ENCODE data around the gene MINDY2.

MINDY2 gene, protein sequence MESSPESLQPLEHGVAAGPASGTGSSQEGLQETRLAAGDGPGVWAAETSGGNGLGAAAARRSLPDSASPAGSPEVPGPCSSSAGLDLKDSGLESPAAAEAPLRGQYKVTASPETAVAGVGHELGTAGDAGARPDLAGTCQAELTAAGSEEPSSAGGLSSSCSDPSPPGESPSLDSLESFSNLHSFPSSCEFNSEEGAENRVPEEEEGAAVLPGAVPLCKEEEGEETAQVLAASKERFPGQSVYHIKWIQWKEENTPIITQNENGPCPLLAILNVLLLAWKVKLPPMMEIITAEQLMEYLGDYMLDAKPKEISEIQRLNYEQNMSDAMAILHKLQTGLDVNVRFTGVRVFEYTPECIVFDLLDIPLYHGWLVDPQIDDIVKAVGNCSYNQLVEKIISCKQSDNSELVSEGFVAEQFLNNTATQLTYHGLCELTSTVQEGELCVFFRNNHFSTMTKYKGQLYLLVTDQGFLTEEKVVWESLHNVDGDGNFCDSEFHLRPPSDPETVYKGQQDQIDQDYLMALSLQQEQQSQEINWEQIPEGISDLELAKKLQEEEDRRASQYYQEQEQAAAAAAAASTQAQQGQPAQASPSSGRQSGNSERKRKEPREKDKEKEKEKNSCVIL

DNA sequence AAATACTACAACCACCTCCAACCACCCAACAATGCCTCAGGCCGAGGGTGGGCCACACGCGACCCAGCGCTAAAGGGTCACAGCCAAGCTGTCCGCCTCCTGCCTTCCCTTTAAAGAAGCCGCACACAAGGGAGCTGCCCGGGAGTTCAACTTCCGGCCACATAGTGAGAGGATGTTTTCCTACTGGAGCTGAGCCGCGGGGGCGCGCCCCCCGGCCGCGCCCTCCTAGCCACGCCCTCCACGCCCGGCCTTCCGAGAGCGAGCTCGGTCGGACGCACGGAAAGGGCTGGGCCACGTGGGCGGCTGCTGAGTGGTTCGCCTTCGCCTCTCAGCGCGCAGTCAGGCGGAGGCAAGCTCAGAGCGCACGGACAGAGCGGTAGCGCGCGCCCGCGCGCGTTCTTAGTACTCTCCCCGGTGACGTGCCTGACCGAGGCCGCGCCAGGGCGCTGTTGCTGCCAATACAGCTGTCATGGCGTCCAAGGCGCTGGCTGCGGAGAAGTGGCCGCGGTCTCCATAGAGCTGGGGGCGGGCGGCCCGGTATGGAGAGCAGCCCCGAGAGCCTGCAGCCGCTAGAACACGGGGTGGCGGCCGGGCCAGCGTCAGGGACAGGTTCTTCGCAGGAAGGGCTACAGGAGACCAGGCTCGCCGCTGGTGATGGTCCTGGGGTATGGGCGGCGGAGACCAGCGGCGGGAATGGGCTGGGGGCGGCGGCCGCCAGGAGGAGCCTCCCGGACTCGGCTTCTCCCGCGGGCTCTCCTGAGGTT is at the start of gene MINDY2:
TSS of gene MINDY2 (plus strand) at position 446 of the 764 bp plus-strand sequence. CDS start at position 540, 94 bp downstream.
- no peak for TF ChIP-seq CTCF (IDR thresholded peaks at IDR 0.05)
- peak; percentile 99 for DNase-seq (ENCODE audit: low spot score)

GRCh38 chr15:58724466-58724865 is 46.6 kb upstream of the MINDY2 start:
- no peak for DNase-seq (ENCODE audit: low spot score)
- TF ChIP-seq CTCF (IDR thresholded peaks at IDR 0.05) = no peak
- Histone ChIP-seq H3K27ac (no peak overlapping the region), H3K4me3 (no peak overlapping the region)

More for the DNA sequence above, at the start of gene MINDY2:
- Histone ChIP-seq H3K27ac (peak within 1 kb of the TSS; percentile 97 to 98), H3K4me3 (peak within 1 kb of the TSS; percentile 81)

DNA sequence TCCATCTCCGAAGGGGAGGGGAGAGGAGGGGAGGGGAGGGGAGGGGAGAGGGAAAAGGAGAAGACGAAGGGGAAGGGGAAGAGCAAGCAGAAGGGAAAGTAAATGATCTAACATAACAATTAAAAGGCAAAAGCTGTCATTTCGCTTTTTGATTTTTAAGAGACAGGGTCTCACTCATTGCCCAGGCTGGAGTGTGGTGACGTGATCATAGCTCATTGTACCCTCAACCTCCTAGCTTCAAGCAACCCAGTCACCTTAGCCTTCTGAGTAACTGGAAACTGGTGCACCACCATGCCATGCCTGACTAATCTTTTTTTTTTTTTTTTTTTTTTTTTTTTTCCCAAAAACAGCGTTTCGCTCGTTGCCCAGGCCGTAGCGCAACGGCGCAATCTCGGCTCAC is 44.2 kb upstream of the MINDY2 start:
- Histone ChIP-seq H3K27ac (no peak overlapping the region), H3K4me3 (no peak overlapping the region)
- no peak for DNase-seq (ENCODE audit: low spot score)
- TF ChIP-seq CTCF (IDR thresholded peaks at IDR 0.05) = no peak

GRCh38 chr15:58731756-58732535 is 39.2 kb upstream of the MINDY2 start:
- TF ChIP-seq CTCF (IDR thresholded peaks at IDR 0.05) = no peak
- DNase-seq (ENCODE audit: low spot score) = no peak
- peak overlapping the region; percentile 43 to 53 for H3K27ac ChIP-seq
- H3K4me3 ChIP-seq = no peak overlapping the region

GRCh38 chr15:58732625-58733363 is 38.3 kb upstream of the MINDY2 start:
- TF ChIP-seq CTCF (IDR thresholded peaks at IDR 0.05) = no peak
- DNase-seq (ENCODE audit: low spot score) = no peak
- Histone ChIP-seq H3K4me3 (no peak overlapping the region), H3K27ac (peak overlapping the region in 1 of 2 donors; percentile 53)

DNA sequence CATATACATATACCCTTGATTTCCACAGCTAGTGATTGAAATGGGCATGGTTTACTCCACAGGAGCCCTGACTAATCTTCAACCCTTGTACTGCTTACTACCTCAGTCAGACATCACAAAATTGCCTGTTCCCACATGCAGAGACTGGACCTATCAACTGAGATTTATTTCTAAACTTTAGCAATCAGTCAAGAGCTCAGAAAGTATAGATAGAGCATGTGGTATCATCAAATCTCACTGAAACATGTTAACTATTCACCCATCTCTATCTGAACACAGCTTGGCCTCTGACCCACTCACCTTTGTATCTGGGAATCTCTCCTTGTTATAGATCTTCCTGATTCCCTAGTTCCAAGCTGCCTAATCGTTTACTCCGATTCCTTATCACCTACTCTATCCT is 36.2 kb upstream of the MINDY2 start:
- DNase-seq (ENCODE audit: low spot score) = no peak
- no peak for TF ChIP-seq CTCF (IDR thresholded peaks at IDR 0.05)
- H3K4me3 ChIP-seq = no peak overlapping the region
- H3K27ac ChIP-seq = no peak overlapping the region
